Measurements from ENCODE around the gene RSRC1. TPM values are rescaled to one million over a fixed set of nuclear protein-coding genes. Genes with fewer than 3 reads are reported as not detected.

The RSRC1 gene
- total and polyA plus RNA-seq, 2 of the 13 experiments (the other 11 are each of a cell fraction or from before 2014, with no cell fraction given): 4.9 to 63.0 TPM

- CTCF ChIA-PET (ENCODE audit: low intra/inter-chr PET ratio, low total read pairs): no interaction called here
- H4K20me1 ChIP-seq (ENCODE audit: insufficient read depth, low read length): no peaks in the 10 kb centered on the region
- no peak for ATAC-seq
- no peak overlapping the region for H2AFZ ChIP-seq (ENCODE audit: low read length)
- H3K36me3 ChIP-seq (replicated peaks in 1 of 2; ENCODE audit: control insufficient read depth in 1 of 2, insufficient read depth in 2 of 2, low read length in 2 of 2): no peaks in the 10 kb centered on the region
- WGBS (ENCODE audit: low lambda C conversion rate): 98% methylated on average over 2 of the region's 2 CpGs
- intact Hi-C loops (cut with micrococcal nuclease; ENCODE audit: unreplicated experiment) (no loop called here), in situ Hi-C loops (cut with HindIII; ENCODE audit: extremely low pct_ligation_motif_present, low pct_unique_long_range_greater_than_20kb) (no loop called here)
- DNase-seq (ENCODE audit: low spot score): no peak
- TF ChIP-seq ZNF431 (CRISPR knock-in tag; IDR thresholded peaks at IDR 0.05; ENCODE audit: borderline replicate concordance, low read depth): peak; percentile 57; the same call in 1 of the 2 replicates
- TF ChIP-seq ZNF841 (CRISPR knock-in tag; IDR thresholded peaks at IDR 0.05; ENCODE audit: borderline replicate concordance): no peak
- no peak for TF ChIP-seq HNRNPL (IDR thresholded peaks at IDR 0.05; ENCODE audit: low read depth, low read length)
- TF ChIP-seq PATZ1 (CRISPR knock-in tag; IDR thresholded peaks at IDR 0.05): no peak
- no peaks in the 10 kb centered on the region for H3K27me3 ChIP-seq (ENCODE audit: control insufficient read depth in 1 of 2, insufficient read depth in 2 of 2, low read length in 2 of 2)
- no peaks in the 10 kb centered on the region for H3K9me3 ChIP-seq (ENCODE audit: low read length)
- no peaks in the 10 kb centered on the region for H3K4me1 ChIP-seq (ENCODE audit: insufficient read depth, low read length)
- no peak for FAIRE-seq
- H3K4me3 ChIP-seq (replicated peaks in 1 of 3; ENCODE audit: insufficient read depth in 1 of 3, low read depth in 2 of 3, low read length in 3 of 3): no peak overlapping the region
- POLR2A ChIA-PET: no interaction called here
- no peaks in the 10 kb centered on the region for H3K79me2 ChIP-seq (ENCODE audit: insufficient read depth, low read length)
- no peak overlapping the region for H3K9ac ChIP-seq (ENCODE audit: insufficient read depth, low read depth, low read length)
- no peak overlapping the region for H3K27ac ChIP-seq (ENCODE audit: extremely low read length, insufficient read depth, low read length)
- no TSS peak for BruUV-seq (replicated peaks)
- H3K4me2 ChIP-seq (ENCODE audit: low read depth, low read length): no peak overlapping the region
These were observed 382.1 kb downstream of the RSRC1 start for GRCh38 chr3:158491968-158492367.

DNA sequence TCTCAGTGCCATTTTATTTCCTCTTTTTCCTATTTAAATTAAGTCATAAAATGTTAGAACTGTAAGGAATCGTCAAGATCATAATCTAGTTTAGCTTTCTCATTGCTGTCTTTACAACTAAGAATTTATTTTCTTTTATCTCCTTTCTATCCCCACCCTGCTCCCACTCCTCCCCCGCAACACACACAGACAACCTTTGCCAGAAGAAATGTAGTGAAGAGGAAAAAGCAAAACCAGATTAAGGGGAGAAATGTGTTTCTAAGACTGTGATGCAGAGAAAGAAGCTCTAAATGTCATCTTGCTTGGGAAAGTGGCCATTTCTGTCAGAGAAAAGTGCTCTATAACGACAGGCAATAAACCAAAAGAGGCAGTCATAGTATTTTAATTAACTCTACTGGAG lies 382.8 kb downstream of the RSRC1 start:
- Histone ChIP-seq H3K36me3 (replicated peaks in 1 of 2; ENCODE audit: control insufficient read depth in 1 of 2, insufficient read depth in 2 of 2, low read length in 2 of 2) (no peaks in the 10 kb centered on the region), H2AFZ (ENCODE audit: low read length) (no peak overlapping the region), H3K9ac (ENCODE audit: insufficient read depth, low read depth, low read length) (no peak overlapping the region), H3K27ac (ENCODE audit: extremely low read length, insufficient read depth, low read length) (no peak overlapping the region), H3K4me1 (ENCODE audit: insufficient read depth, low read length) (no peaks in the 10 kb centered on the region), H3K27me3 (ENCODE audit: control insufficient read depth in 1 of 2, insufficient read depth in 2 of 2, low read length in 2 of 2) (no peaks in the 10 kb centered on the region), H3K79me2 (ENCODE audit: insufficient read depth, low read length) (no peaks in the 10 kb centered on the region), H3K9me3 (ENCODE audit: low read length) (no peaks in the 10 kb centered on the region), H3K4me3 (replicated peaks in 1 of 3; ENCODE audit: insufficient read depth in 1 of 3, low read depth in 2 of 3, low read length in 3 of 3) (no peak overlapping the region), H4K20me1 (ENCODE audit: insufficient read depth, low read length) (no peaks in the 10 kb centered on the region), H3K4me2 (ENCODE audit: low read depth, low read length) (no peak overlapping the region)
- ChIA-PET POLR2A (no interaction called here), CTCF (ENCODE audit: low intra/inter-chr PET ratio, low total read pairs) (no interaction called here)
- FAIRE-seq: no peak
- TF ChIP-seq SAFB2 (CRISPR knock-in tag; IDR thresholded peaks at IDR 0.05; ENCODE audit: borderline replicate concordance, low read depth) (no peak), ZNF737 (CRISPR knock-in tag; IDR thresholded peaks at IDR 0.05; ENCODE audit: borderline replicate concordance) (no peak), HNF4G (IDR thresholded peaks at IDR 0.05; ENCODE audit: borderline replicate concordance, low read depth, low read length) (no peak), HNF4G (CRISPR knock-in tag; IDR thresholded peaks at IDR 0.05; ENCODE audit: borderline replicate concordance, low read depth) (no peak), ZNF292 (CRISPR knock-in tag; IDR thresholded peaks at IDR 0.05; ENCODE audit: borderline replicate concordance, low read depth) (no peak)
- TF ChIP-seq, protein P1, sequence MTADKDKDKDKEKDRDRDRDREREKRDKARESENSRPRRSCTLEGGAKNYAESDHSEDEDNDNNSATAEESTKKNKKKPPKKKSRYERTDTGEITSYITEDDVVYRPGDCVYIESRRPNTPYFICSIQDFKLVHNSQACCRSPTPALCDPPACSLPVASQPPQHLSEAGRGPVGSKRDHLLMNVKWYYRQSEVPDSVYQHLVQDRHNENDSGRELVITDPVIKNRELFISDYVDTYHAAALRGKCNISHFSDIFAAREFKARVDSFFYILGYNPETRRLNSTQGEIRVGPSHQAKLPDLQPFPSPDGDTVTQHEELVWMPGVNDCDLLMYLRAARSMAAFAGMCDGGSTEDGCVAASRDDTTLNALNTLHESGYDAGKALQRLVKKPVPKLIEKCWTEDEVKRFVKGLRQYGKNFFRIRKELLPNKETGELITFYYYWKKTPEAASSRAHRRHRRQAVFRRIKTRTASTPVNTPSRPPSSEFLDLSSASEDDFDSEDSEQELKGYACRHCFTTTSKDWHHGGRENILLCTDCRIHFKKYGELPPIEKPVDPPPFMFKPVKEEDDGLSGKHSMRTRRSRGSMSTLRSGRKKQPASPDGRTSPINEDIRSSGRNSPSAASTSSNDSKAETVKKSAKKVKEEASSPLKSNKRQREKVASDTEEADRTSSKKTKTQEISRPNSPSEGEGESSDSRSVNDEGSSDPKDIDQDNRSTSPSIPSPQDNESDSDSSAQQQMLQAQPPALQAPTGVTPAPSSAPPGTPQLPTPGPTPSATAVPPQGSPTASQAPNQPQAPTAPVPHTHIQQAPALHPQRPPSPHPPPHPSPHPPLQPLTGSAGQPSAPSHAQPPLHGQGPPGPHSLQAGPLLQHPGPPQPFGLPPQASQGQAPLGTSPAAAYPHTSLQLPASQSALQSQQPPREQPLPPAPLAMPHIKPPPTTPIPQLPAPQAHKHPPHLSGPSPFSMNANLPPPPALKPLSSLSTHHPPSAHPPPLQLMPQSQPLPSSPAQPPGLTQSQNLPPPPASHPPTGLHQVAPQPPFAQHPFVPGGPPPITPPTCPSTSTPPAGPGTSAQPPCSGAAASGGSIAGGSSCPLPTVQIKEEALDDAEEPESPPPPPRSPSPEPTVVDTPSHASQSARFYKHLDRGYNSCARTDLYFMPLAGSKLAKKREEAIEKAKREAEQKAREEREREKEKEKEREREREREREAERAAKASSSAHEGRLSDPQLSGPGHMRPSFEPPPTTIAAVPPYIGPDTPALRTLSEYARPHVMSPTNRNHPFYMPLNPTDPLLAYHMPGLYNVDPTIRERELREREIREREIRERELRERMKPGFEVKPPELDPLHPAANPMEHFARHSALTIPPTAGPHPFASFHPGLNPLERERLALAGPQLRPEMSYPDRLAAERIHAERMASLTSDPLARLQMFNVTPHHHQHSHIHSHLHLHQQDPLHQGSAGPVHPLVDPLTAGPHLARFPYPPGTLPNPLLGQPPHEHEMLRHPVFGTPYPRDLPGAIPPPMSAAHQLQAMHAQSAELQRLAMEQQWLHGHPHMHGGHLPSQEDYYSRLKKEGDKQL (CRISPR knock-in tag; IDR thresholded peaks at IDR 0.05; ENCODE audit: low read depth): no peak
- intact Hi-C loops (cut with micrococcal nuclease; ENCODE audit: unreplicated experiment) (no loop called here), in situ Hi-C loops (cut with HindIII; ENCODE audit: extremely low pct_ligation_motif_present, low pct_unique_long_range_greater_than_20kb) (no loop called here)
- BruUV-seq (replicated peaks): no TSS peak
- no peak for DNase-seq (ENCODE audit: low spot score)
- 87% methylated on average over 3 of the region's 3 CpGs for WGBS (ENCODE audit: low lambda C conversion rate)
- no peak for ATAC-seq

Measured in HepG2 (cell line).